ENCODE results near the gene SYTL2.

The SYTL2 gene

DNA sequence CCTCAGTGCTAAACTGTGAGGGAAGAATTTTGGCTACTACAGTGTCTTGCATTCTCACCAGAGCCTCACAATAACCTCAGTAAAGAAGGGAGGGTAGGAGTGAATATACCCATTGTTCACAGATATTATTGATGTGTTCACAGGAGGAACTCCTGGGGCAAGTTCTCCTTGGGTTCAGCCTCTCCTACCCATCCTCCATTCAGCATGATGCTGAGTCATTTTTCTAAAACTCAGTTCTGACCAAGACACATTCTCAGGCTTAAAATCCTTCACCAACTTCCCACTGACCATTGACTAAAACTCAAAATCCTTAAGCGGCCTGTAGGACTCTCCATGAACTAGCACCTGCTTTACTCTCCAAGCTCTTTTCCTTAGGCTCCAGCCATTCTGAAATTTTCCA, 48.7 kb downstream of the SYTL2 start:
- no peak for DNase-seq (ENCODE audit: low spot score)

DNA sequence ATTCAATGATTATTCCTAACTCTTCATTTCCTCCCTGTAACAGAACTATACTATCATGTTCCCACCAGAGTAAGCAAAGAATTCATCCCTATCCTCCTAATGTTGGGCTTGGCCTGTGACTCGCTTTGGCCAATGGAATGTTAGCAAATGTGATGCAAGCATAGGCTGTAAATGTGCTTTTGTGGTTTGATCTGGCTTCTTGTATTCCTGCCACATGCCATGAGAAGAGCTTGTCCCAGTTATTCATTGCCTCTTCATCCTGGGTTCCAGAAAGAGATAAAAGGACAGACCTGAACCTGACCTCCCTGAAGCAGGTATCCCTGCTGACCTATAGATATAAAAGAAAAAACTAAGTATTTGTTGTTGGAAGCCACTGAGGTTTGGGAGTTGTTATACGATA, 51.0 kb downstream of the SYTL2 start:
- DNase-seq (ENCODE audit: low spot score) = no peak

DNA sequence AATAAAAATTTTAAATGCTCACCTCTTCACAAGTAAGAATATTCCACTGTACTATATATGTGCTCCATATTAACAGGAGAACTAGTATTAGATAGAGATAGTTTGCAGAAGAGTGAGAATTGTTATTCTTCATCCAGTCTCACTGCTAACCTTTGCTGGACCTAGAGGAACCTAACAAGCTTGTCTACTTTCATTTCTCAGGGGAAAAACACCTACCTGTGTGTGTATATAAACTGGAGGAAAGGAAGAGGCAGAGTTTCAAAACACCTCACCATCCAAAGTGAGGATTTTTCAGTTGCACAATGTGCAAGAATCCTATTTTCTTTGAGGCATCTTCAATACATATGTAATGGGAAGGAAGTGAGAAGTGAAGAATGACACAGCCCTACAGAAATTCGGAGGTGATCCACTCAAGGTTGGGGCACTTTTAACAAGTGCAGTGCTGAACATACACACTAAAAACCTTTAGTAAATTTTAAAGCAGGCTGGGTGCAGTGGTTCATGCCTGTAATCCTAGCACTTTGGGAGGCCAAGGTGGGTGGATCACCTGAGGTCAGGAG, 52.4 kb downstream of the SYTL2 start:
- DNase-seq (ENCODE audit: low spot score) = no peak

DNA sequence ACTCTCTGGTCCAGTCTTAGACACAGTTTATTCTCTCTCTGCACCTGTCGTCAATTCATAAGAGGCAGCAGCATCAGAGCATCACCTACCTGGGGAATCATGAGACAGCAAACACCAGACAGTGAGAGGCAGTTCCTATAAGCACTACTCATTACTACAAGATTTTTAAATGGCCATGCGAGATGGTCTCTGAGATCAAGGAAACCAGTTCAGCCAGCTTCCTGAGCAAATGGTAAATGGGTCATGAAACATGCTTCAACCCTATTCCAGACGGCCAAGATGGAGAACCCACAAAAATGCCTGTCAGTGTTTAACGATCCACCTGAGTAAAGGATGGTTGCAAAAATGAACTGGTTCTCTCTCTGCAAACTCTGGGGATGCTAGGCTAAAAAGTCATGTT, 52.9 kb downstream of the SYTL2 start:
- DNase-seq (ENCODE audit: low spot score) = no peak

DNA sequence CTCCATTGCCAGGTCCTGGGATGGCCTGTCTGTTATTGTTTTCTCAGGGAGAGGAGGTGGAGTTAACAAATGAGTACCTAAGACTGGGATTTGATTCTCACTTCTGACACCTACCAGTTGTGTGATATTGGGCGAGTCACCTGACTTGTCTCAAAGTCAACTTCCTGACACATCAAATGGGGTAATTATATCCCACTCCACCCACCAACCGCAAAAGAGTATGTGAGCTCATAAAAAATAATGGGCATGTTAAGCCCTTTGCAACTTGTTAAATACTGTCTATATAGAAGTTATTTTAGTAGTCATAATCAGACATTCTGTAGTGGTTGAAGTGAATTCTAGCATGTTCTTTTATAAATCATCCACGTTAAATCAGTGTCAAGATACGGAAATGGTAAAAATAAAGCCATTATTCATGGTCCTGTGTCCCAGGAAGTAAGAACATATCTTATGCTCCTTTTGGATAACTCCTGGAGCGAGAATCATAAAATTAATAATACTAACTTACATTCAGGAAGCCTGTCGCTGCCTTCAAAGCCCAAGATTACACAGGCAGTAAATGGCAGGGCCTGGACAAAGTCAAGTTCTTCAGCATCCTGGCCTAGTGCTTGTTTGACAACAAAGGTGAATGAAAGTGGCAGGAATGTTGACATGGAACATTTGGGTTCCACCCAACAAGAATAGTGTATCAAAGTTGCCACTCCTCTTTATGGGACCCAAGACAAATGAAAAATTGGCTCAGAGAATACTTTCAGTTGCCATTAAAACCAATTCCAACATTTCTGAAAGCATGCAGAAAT, 54.3 kb downstream of the SYTL2 start:
- DNase-seq (ENCODE audit: low spot score) = no peak

DNA sequence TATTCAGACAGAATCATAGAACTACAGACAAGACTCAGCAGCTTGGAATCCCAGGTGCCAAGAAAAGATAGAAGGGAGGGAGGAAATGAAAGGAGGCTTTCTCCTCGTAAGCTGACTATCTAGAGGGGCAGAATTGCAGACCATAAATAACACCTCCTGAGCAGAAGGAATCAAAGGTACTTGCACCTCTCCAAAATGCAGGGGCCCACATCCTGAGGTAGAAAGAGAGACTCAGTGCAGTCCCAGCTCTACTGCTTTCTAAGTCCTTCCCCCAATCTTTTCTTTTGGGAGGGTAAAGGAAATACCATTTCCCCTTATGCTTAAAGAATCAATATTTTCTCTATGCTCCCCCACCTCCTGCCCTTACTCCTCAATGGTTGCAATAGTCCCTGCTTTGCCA, 55.2 kb downstream of the SYTL2 start:
- no peak for DNase-seq (ENCODE audit: low spot score)

DNA sequence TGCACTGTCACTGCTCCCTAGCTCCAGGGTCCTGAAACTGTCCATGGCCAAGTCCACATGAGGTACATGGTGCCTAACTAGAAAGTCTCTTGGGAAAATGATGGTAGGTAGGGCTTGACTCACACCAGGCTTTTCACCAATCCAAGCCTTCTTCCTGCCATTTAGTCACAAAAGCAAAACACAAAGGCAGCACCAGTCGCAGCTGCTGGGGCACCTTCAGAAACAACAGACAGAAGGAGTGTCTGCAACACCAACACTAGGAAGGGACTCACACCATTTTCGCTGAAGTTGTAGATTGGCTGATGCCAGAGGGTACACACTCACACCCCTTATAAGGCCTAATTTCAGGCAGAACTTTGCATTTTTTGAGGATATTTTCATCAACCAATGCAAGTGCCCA, 55.7 kb downstream of the SYTL2 start:
- no peak for DNase-seq (ENCODE audit: low spot score)

DNA sequence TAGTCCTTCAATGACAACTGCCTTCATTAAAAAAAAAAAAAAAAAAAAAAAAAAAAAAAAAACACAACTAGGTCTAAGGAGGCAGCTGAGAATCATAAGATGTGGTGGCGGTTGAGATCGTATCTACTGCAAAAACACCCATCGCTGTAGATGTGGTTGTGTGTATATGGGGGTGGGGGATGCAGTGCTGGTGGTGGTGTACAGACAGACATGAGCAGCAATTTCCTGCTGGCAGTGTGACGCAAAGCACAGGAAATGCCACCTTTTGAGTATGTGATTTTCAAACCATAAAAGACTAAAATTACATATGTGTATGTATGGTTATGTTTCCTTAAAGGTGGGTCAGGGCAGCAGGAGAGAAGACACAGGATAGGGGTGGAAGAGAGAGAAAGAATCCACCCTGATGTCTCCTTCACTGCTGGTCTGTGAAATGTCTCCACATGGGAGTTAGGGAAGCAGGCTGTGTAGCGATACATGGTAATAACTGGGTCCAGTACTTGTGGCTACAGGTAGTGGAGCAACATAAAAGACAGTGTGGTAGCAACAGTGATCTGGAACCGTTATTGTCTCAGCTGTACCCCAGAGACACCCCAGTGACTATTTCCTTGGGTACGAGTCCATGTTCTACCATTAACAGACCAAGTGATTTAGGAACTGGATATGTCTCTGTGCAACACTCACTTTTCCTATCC, 57.9 kb downstream of the SYTL2 start:
- no peak for DNase-seq (ENCODE audit: low spot score)

DNA sequence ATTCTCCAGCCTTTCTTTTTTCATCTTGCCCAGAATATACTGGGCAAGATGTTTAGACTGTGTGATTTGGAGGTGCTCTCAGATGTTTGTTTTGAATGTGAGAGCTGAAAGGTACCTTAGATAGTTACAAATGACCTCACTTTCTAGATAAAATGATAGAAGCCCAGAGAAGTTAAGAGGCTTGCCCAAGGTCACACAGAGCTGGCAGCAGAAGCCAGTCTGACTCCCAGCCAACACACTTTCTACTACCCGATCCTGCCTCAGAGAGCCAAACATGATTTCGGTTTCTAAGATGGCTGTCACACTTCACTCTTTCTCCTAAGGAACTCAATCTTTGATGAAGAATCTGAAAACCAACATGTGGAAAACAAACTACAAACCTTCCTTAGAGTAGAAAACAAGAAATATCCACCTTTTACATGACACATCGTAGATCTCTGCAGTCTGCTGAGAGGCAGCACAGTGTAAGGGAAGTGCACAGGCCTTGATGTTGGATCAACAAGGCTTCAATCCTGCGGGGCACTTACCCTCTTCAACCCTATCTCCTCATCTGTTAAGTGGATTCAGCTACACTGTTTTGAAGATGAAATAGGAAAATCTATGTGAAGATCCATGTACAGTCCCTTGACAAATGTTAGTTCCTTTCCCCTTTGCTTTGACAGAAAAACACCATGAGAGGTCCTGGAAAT, 58.6 kb downstream of the SYTL2 start:
- DNase-seq (ENCODE audit: low spot score) = no peak

DNA sequence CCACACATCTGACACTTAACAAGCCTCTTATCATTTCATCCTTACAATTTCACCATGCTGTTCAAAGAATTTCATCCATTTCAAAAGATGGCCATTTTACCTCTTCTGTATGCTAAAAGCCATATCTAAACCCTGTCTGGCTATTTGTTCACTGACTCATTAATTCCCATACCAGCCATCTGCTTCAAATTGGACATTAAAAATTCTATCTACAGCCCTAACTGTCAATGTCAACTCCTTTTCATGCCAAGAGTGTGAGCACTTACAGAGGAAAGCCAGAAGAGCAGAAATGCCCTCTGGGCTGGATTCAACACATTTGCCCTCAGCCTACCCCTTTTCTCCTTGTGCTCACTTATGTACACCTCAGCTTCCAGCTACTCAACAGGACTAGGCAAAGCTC, 59.2 kb downstream of the SYTL2 start:
- no peak for DNase-seq (ENCODE audit: low spot score)

DNA sequence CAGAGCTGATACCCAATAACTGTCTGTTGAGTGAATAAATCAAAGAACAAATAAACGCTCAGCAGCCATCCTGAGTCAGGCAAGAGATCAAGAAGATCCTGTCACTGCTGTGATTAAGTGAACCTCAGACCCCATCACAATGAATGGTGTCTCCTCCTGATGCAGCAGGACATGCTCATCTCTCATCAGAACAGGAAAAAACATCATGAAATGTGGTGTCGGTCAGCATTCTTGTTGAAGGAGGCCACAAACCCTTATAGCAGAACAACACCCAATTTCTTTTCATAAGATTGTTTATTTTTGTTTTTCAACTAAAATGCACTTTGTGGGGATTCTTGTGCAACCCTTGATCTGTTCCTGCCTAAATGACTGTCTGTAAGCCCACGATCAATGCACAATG, 60.3 kb downstream of the SYTL2 start:
- DNase-seq (ENCODE audit: low spot score) = no peak

DNA sequence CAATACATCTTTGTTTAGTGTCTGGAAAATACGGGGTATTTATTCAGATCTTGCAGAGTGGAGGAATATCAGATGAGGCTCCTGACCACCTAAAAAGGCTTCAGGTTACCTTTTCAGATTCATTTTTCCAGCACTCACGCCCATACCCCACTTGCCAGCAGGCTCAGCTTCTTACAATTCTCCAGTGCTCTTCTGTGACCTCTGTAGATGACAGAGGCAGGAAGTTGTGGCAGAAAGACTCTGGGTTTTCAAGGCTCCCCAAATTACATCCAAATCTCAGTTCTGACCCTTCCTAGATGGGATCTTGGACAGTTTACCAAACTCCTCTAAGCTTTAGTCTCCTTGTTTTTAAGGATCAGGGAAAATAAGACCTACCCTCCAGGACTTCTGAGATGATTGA, 61.1 kb downstream of the SYTL2 start:
- no peak for DNase-seq (ENCODE audit: low spot score)

DNA sequence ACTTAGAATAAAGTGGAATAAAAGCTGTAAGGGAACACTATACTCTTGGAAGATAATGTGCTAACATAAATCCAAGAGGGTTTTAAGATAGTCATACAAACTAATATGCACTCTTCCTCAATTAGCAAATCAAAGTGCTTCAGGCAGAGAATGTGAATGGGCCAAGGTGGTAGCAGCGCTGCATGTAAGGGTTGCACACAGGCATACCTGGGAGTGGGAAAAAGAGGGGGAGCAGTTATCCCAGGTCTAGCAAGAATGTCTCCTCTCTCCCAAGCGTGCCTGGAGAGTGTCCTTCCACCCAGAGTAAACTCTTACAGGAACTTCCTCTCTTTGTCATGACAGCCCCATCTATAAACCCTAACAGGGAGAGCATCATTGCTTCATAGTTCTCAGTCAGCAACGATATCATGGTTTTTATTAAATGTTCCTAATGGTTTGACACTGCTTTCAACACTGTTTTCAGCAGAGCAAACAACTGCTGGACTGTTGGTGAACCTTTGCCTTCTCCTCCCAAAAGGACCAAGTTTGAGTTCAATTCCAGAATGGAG, 61.6 kb downstream of the SYTL2 start:
- no peak for DNase-seq (ENCODE audit: low spot score)

DNA sequence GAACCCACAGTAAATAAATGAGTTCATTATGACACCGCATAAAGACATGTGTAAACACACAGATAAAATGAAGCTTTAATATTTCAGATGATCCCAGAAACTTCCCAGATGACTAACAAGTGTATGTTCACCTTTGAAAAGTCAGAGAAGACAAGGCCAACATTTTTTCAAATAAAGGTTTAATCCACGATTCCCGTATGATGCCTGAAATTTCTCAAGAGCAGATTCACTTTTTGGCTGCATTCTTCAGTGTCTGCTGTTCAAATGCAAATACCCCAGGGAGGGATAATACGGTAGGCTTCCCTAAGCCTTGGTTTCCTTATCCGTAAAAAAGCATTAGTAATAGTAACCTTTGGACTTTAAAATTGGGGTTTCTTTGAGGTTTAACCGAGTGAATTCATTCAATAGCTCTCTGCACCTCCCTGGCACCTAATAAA, 62.5 kb downstream of the SYTL2 start:
- DNase-seq (ENCODE audit: low spot score) = no peak

DNA sequence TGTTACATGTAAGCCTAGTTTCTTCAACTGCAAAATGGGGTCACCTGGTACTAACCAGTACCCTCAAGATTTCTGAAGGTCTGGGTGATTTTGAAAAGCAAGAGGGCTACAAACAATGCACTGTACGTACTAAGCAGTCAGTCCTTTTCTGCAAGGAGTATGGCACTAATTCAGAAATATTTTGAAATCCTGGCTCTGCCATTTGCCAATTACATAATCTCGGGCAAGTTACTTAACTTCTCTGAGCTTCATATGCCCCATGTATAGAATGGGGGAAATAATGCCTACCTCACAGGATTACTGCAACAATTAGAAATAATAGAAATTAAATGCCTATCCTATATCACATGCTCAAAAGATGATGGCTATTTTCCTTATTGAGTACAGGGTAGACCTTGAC, 64.3 kb downstream of the SYTL2 start:
- DNase-seq (ENCODE audit: low spot score) = no peak

DNA sequence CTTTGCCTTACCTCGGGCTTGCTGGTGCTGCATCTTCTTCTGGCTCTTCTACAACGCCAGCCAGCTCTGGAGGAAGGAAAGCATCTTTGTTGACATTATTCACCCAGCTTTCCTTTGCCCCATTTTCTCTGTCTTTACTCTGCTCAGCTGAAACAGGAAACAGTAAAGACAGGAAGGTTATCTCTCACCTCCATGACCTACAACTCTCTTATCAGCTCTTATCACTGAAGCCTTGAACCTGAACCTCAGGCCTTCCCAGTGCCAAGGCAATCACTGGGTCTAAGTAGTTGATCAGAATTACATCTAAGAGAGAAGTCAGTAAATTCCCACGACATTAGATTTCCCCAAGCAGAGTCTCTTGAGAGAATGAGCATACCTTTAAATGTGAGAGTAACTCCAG, 65.3 kb downstream of the SYTL2 start:
- DNase-seq (ENCODE audit: low spot score) = no peak

DNA sequence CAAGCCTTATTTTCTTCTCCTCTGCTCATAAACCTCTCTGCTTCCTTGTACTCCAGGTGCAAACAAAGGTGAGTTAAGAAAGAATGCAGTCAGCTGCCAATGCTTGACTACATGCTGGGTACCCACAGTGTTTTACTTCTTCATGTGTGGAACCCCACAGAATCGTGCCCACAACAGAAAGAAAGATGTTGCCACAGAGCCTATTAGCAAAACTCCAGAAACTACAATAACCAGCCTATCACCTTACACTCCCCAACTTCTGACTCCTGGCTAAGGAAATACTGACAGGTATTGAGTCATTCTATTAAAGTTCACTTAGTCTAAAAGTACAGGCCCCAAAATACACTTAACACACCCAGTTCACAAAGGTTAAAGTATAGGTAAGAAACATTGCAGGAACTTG, 68.1 kb downstream of the SYTL2 start:
- no peak for DNase-seq (ENCODE audit: low spot score)

DNA sequence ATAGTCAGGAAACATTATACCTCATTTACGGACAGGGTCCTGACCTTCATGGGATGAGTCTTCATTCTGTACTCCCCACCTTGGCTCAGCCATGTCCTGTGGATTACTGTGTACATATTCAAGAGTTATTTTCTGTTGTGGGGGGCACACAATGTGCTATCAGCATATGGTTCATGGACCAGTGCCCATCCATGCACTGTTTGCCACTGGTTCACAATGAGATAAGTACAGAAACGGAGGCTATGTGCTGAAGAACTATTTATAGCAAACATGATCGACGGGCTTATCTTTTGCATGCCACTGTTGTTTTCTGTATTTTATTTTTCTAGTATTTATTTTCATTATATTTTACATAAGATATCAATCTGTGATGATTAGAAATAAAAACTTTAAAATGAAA, 68.6 kb downstream of the SYTL2 start:
- DNase-seq (ENCODE audit: low spot score) = no peak

DNA sequence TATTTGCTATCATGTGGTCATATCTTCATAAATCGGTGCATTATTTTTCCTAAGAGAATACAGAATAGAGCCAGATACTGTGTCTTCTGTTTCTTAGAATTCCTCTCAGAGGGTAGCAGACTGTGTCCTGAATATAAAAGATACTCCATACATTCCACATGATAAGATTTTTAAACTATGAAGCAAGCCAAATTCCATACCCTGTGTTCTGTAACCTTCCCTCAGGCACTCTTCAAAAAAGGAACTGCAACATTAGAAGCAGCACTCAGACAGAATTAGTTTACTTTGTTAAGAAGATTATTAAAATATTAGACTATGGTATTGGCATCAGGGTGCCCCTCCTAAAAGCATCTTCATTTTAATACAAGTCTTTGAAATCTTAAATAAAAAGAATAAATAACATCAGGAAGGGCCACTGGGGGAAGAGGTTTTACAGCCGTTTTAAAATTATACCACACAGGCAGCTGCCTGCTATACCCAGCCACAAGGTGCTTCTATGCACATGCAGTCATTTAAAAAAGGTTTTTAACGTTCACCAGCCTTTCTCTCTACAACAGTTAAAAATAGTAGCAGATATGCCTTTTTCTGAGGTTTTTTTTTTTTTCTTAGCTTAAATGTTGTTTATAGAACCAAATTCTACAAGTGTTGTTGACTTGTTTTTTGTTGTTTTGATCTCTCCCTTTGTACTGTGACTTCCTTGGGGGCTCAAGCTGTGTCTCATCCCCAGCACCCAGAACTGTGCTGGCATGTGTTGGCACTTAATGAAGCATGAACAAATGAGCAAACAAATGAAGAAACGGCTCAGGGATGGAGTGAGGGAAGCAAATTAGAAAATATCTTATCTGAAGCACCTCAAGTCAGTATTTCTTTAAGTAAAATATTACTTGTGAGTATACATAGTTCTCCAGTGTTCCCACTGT, 70.2 kb downstream of the SYTL2 start:
- no peak for DNase-seq (ENCODE audit: low spot score)

DNA sequence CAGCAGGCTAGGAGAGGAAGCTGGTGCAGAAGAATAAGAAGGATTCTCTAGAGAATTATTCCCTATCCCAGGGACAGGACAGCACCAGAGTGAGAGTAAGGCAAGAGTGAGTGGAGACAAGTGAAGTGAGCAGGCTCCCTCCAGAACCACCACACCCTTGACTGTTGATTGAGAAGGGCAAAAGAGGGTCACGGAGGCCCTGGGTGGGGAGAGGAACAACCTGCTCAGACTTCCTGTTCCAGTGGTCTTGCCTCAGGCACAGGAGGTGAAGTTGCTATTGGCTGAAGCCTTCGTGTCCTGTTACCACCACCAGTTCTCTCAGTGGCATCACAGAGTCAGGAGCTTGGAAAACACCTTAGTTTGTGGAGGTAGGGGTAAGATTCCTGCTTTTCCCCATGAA, 73.2 kb downstream of the SYTL2 start:
- DNase-seq (ENCODE audit: low spot score) = no peak

DNA sequence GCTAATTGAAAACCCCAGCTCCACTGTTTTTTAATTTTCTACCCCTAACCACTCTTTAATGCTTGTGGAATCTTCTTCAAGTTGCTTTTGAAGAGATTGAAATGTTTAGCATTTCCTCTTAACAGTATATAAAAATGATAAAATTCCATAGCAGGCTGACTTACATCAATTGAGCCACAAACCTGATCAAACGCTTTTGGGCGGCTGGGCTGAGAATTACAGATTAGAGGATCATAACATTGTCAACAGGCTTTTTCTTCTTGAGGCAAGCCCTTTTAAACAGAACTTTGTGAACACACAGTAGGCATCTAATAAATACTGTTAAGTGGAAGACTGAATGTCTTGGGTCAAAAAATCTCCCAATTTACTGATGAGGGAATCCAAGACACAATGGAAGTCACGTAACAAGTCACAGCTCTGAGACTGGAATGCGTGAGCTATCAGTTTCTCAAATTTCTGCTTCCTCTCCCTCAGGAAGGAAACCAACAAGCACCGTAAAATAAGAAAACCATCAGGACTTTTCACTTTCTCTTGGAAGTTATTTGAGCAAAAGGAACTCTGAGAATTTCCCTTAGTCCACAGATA, 75.0 kb downstream of the SYTL2 start:
- no peak for DNase-seq (ENCODE audit: low spot score)

Data from globus pallidus (tissue), 1 donor.